Ishikawa (cell line): Measurements from ENCODE around the gene THRB.

Experiments used
- CEBPB ChIP-seq: IDR thresholded peaks from 2 replicates; pipeline ENCODE4 v1.6.1; 2012
- CREB1 ChIP-seq: IDR thresholded peaks from 2 replicates; pipeline ENCODE4 v1.6.1; 2012; ENCODE audit warnings: low read depth
- EGR1 ChIP-seq: IDR thresholded peaks from 2 replicates; pipeline ENCODE4 v1.6.1; 2012
- EP300 ChIP-seq: IDR thresholded peaks from 2 replicates; pipeline ENCODE4 v1.6.1; 2012; ENCODE audit warnings: borderline replicate concordance
- FOXM1 ChIP-seq: IDR thresholded peaks from 2 replicates; pipeline ENCODE4 v1.6.1; 2012; ENCODE audit warnings: low read depth, borderline replicate concordance
- NFIC ChIP-seq: IDR thresholded peaks from 2 replicates; pipeline ENCODE4 v1.6.1; 2012
- RAD21 ChIP-seq: IDR thresholded peaks from 2 replicates; pipeline ENCODE4 v1.6.1; 2012; ENCODE audit warnings: low read depth
- TAF1 ChIP-seq: IDR thresholded peaks from 2 replicates; pipeline ENCODE4 v1.6.1; 2012; ENCODE audit warnings: low read depth, mild to moderate bottlenecking
- TCF12 ChIP-seq: IDR thresholded peaks from 2 replicates; pipeline ENCODE4 v1.6.1; 2012; ENCODE audit warnings: low read depth
- TEAD4 ChIP-seq: IDR thresholded peaks from 2 replicates; pipeline ENCODE4 v1.6.1; 2012
- YY1 ChIP-seq: IDR thresholded peaks from 2 replicates; pipeline ENCODE4 v1.6.1; 2012; ENCODE audit warnings: low read depth
- ZBTB7A ChIP-seq: IDR thresholded peaks from 2 replicates; pipeline ENCODE4 v1.6.1; 2012; ENCODE audit warnings: low read depth
- TF ChIP-seq, protein P1 (sequence below): IDR thresholded peaks from 2 replicates; pipeline ENCODE4 v1.6.1; 2012
- TF ChIP-seq, protein P2 (sequence below): IDR thresholded peaks from 2 replicates; pipeline ENCODE4 v1.6.1; 2012
- TF ChIP-seq, protein P3 (sequence below): IDR thresholded peaks from 2 replicates; pipeline ENCODE4 v1.6.1; 2012; ENCODE audit warnings: low read depth, mild to moderate bottlenecking

The THRB gene

DNA sequence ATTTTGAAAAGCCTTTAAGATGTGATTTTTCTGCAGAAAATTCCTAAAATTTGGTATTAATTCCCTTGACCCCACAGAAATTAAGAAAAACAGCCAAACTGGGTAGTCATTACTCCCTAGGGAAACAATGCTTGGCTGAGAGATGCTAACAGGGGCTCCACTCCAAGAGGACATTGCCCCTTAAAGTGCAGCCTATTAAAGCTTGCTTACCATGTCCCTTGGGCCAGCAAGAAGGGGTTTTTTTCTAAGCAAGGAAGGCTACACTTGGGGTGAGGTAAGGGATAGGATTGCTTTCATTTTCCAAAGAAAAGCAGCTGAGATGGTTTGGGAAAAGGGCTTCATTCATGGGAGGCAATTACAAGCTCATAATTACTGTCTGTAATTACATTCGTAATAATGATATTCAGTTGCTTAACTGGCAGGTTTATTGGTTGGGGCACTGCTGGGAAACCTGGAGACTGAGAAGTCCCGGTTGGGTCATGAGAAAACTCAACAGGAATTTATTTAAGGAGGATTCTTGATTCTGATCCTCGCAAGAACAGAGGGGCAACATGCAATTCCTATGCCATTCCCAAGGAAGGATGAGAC lies 302.1 kb downstream of the THRB start:
- TF ChIP-seq, protein P1, sequence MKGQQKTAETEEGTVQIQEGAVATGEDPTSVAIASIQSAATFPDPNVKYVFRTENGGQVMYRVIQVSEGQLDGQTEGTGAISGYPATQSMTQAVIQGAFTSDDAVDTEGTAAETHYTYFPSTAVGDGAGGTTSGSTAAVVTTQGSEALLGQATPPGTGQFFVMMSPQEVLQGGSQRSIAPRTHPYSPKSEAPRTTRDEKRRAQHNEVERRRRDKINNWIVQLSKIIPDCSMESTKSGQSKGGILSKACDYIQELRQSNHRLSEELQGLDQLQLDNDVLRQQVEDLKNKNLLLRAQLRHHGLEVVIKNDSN = no peak
- TF ChIP-seq ZBTB7A = no peak

DNA sequence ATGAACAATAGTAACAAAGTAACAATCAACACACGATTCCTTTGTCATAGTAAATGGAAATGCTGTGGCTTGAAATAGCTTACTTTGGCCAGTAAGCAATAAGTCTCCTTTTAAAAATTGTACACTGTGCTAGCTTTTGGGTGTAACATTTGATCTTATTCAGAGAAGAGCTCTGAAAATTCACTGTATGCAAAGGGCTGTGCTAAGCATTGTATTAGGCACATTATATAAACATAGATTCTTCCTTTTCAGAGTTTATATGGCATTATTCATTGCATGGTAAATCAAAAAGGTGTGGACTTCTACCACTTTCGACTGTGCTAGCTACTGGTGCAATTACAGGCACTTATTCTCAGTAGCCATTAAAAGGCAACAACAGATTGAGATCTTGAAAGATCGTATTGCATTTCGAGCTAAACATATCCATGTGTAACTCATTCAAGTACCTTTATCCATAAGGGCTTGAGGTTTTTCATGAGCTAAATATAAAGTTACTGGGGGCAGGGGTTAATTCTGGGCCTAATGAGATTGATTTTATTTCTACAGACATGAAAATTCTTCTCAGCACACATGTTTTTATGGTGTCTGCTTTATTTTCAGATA lies 302.7 kb downstream of the THRB start:
- no peak for TF ChIP-seq EP300
- no peak for TF ChIP-seq CREB1
- no peak for TF ChIP-seq TEAD4
- TF ChIP-seq YY1 = no peak
- no peak for TF ChIP-seq FOXM1
- TF ChIP-seq, protein P1 = no peak

DNA sequence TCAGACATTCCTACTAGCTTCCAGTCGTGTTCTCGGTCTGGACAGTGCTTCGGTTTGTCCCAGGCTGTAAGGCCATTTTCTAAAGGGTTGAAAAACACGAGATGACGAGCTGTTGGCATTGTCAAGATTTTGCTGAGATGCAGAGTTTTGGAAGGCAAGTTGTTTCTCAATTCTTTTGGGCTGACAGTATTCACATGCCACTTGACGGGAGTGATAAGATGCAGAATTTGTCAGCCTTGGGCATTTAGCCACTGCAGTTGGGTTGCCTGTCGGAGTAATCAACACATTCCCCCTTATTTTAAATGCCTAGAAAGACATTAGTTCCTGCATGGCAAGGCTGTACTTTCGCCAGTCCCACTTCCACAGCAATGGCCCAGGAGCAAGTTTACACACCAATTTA lies 304.4 kb downstream of the THRB start:
- TF ChIP-seq, protein P2, sequence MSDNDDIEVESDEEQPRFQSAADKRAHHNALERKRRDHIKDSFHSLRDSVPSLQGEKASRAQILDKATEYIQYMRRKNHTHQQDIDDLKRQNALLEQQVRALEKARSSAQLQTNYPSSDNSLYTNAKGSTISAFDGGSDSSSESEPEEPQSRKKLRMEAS = no peak
- TF ChIP-seq ZBTB7A (no peak), TAF1 (no peak), YY1 (no peak), TCF12 (no peak), EGR1 (no peak), RAD21 (no peak), NFIC (no peak), FOXM1 (no peak), CEBPB (no peak), EP300 (no peak), TEAD4 (no peak), CREB1 (no peak)
- TF ChIP-seq, protein P3, sequence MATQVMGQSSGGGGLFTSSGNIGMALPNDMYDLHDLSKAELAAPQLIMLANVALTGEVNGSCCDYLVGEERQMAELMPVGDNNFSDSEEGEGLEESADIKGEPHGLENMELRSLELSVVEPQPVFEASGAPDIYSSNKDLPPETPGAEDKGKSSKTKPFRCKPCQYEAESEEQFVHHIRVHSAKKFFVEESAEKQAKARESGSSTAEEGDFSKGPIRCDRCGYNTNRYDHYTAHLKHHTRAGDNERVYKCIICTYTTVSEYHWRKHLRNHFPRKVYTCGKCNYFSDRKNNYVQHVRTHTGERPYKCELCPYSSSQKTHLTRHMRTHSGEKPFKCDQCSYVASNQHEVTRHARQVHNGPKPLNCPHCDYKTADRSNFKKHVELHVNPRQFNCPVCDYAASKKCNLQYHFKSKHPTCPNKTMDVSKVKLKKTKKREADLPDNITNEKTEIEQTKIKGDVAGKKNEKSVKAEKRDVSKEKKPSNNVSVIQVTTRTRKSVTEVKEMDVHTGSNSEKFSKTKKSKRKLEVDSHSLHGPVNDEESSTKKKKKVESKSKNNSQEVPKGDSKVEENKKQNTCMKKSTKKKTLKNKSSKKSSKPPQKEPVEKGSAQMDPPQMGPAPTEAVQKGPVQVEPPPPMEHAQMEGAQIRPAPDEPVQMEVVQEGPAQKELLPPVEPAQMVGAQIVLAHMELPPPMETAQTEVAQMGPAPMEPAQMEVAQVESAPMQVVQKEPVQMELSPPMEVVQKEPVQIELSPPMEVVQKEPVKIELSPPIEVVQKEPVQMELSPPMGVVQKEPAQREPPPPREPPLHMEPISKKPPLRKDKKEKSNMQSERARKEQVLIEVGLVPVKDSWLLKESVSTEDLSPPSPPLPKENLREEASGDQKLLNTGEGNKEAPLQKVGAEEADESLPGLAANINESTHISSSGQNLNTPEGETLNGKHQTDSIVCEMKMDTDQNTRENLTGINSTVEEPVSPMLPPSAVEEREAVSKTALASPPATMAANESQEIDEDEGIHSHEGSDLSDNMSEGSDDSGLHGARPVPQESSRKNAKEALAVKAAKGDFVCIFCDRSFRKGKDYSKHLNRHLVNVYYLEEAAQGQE = no peak
- TF ChIP-seq, protein P1 = no peak

DNA sequence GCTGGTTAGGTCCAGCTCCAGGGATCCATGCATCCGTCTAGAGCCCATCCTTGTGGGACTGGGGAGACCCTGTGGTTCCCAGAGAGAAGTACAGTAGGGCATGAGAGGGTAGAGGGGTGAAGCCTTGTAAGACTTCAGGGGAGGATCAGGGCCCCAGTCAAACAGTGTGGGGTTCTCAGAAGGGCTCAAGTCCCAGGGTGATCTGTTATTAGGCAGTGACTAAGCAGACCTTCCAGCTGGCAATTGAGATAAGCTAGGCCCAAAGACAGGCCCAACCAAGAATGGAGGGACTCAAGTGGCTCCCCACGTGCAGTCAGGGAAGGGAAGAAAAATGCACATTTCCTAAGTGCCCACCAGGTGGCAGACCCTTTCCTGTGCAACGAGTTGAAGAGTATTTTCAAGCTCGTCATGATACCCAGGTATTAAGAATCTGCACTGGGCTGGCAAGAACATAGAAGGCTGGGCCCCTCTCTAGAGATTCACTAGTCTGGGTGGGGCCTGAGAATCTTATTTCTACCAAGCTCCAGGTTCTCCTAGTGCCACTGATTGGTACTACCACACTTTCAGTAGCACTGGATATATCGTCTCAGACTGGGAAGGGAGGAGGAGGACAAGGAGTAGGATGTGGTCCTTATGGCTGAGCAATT lies 308.8 kb downstream of the THRB start:
- TF ChIP-seq TCF12 (no peak), RAD21 (peak; percentile 85), CEBPB (no peak), TAF1 (no peak)
- TF ChIP-seq, protein P2 = peak; percentile 52; the same call in 1 of the 2 replicates

DNA sequence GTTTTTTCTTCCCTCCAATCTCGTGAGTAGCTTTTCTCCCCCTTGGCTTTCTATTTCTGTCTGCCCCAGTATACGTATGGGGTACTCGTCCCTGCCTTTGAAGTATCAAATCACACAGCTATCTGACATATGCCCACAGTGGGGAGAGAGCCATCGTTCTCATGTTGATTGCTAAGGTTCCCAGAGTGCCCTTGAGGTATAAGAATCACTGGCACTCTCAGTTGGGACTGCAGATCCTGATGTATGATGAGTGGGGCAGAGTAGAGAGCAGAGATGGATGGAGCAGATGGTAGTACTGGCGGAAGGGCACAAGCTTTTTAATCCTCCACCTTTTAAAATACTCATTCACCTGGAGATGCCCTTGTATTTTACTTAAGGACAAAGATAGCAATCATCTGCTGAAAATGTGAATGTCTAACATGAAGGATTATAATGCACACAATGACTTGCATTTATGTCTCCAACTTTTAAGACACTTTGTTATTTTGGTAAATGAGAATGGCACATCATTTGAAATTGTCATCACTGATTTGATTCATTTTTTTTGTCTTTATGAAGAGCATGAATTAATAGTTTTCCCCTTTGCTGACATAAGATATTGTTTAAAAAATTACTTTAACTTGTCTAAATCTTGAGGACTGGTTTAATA lies 310.0 kb downstream of the THRB start:
- TF ChIP-seq CEBPB = no peak

DNA sequence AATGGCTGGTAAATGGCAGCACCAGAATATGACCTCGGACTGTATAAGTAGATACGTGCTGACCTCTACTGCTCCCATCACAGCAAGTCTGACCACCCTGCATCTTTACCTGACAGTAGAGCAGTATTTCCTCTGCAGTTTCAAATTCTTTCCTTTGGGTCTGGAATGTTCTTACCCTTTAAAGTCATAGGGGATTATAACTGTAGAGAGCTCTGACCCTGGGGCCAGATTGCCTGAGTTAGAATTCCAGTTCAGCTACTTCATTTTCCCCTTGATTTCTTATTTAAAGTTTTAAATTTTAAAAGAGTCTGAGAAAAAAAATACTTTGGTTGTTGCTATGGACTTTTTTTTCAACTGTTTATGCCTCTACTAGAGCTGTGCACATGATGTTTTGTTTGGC lies 311.9 kb downstream of the THRB start:
- TF ChIP-seq RAD21 (peak; percentile 22; the same call in 1 of the 2 replicates), TEAD4 (no peak)

DNA sequence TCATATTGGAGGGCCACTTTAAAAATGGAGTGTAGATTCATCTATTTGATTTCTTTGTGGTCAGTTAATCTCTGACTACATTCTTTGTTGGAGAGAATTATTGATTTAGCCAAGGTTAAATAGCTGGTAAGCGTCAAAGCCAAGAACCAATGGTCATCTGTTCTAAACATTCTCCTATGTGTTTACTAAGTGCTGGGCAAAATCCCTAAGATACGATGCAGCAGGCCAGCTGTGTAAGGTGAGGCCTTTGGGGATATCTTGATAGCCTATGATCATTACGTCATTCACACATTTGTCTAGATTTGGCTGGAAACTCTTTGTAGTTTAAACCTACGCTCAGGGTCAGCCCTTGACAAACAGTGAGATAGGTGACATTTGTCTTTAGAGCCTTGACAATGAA lies 313.4 kb downstream of the THRB start:
- TF ChIP-seq ZBTB7A = no peak
- TF ChIP-seq, protein P3 = no peak
- no peak for TF ChIP-seq TEAD4
- TF ChIP-seq NFIC = no peak
- TF ChIP-seq EP300 = no peak
- TF ChIP-seq, protein P1 = no peak
